Neural progenitor cell (in vitro differentiated cells): ENCODE data around the gene HDGFL2. TPM values are rescaled to one million over a fixed set of nuclear protein-coding genes. Genes with fewer than 3 reads are reported as not detected.

Experiments
- DNase-seq: peaks from one replicate; pipeline ENCODE4 v3.0.0-alpha.2; 2016; ENCODE audit warnings: low spot score
- H2AFZ ChIP-seq: fragments of 200-600 bp; sonication (generic); replicated peaks from 2 replicates; pipeline ENCODE4 v1.6.1; 2016; ENCODE audit warnings: antibody characterized with exemption
- H3F3A ChIP-seq: fragments of 200-600 bp; sonication (generic); 2 replicates; pipeline ENCODE4 v1.6.1; 2016; ENCODE audit warnings: antibody characterized with exemption, low read depth
- H3K27ac ChIP-seq: fragments of 200-600 bp; sonication (generic); 2 replicates; pipeline ENCODE4 v1.5.1; 2016; ENCODE audit warnings: mild to moderate bottlenecking
- H3K27me3 ChIP-seq: fragments of 200-600 bp; sonication (generic); 2 replicates; pipeline ENCODE4 v1.6.1; 2016; ENCODE audit warnings: mild to moderate bottlenecking, moderate library complexity
- H3K36me3 ChIP-seq: fragments of 200-600 bp; sonication (generic); 2 replicates; pipeline ENCODE4 v1.5.1; 2016
- H3K4me1 ChIP-seq: fragments of 200-600 bp; sonication (generic); 2 replicates; pipeline ENCODE4 v1.6.1; 2016; ENCODE audit warnings: mixed run types
- H3K4me2 ChIP-seq: fragments of 200-600 bp; sonication (generic); 2 replicates; pipeline ENCODE4 v1.6.1; 2016
- H3K4me3 ChIP-seq: fragments of 200-600 bp; sonication (generic); 2 replicates; pipeline ENCODE4 v1.5.1; 2016
- H3K79me2 ChIP-seq: fragments of 200-600 bp; sonication (generic); 2 replicates; pipeline ENCODE4 v1.6.1; 2016; ENCODE audit warnings: low read depth
- H3K9ac ChIP-seq: fragments of 200-600 bp; sonication (generic); 2 replicates; pipeline ENCODE4 v1.6.1; 2016
- H3K9me3 ChIP-seq: fragments of 200-600 bp; sonication (generic); 2 replicates; pipeline ENCODE4 v1.5.1; 2016; ENCODE audit warnings: low read depth
- H4K20me1 ChIP-seq: fragments of 200-600 bp; sonication (generic); 2 replicates; pipeline ENCODE4 v1.6.1; 2016; ENCODE audit warnings: low read depth
- H3K27ac Mint-ChIP-seq: 3 replicates; pipeline ENCODE4 v1.8.0; 2021; ENCODE audit warnings: mixed read lengths
- H3K27me3 Mint-ChIP-seq: 2 replicates; pipeline ENCODE4 v1.8.0; 2022; ENCODE audit warnings: low read depth, mild to moderate bottlenecking, inconsistent platforms, moderate library complexity, mixed read lengths; ENCODE audit not compliant: insufficient read depth
- H3K36me3 Mint-ChIP-seq: 3 replicates; pipeline ENCODE4 v1.8.0; 2021; ENCODE audit warnings: mixed read lengths
- H3K4me1 Mint-ChIP-seq: 3 replicates; pipeline ENCODE4 v1.8.0; 2021; ENCODE audit warnings: mixed read lengths
- H3K4me3 Mint-ChIP-seq: 3 replicates; pipeline ENCODE4 v1.8.0; 2021; ENCODE audit warnings: mild to moderate bottlenecking, moderate library complexity, mixed read lengths
- H3K9me3 Mint-ChIP-seq: 3 replicates; pipeline ENCODE4 v1.8.0; 2020; ENCODE audit warnings: mixed read lengths
- EZH2 ChIP-seq: fragments of 200-600 bp; sonication (generic); IDR thresholded peaks from 2 replicates; pipeline ENCODE4 v1.6.1; 2017; ENCODE audit warnings: antibody characterized with exemption, mild to moderate bottlenecking, moderate library complexity
- EZH2phosphoT487 ChIP-seq: fragments of 200-600 bp; sonication (generic); IDR thresholded peaks from 2 replicates; pipeline ENCODE4 v1.6.1; 2017; ENCODE audit warnings: antibody characterized with exemption
- total RNA-seq: library from RNA; depleted of rRNA; stranded (reverse); fragments of >200 nt; gene quantifications from 2 replicates; pipeline ENCODE4 v1.2.3, GENCODE V29; 2015; ENCODE audit warnings: low replicate concordance
- TF ChIP-seq, protein P1 (sequence below): fragments of 200-600 bp; sonication (generic); IDR thresholded peaks from 2 replicates; pipeline ENCODE4 v1.5.1; 2017; ENCODE audit warnings: antibody characterized with exemption, mild to moderate bottlenecking

HDGFL2 gene
- total RNA-seq, 1 donor from 2014 or later, result 36.0 TPM

DNA sequence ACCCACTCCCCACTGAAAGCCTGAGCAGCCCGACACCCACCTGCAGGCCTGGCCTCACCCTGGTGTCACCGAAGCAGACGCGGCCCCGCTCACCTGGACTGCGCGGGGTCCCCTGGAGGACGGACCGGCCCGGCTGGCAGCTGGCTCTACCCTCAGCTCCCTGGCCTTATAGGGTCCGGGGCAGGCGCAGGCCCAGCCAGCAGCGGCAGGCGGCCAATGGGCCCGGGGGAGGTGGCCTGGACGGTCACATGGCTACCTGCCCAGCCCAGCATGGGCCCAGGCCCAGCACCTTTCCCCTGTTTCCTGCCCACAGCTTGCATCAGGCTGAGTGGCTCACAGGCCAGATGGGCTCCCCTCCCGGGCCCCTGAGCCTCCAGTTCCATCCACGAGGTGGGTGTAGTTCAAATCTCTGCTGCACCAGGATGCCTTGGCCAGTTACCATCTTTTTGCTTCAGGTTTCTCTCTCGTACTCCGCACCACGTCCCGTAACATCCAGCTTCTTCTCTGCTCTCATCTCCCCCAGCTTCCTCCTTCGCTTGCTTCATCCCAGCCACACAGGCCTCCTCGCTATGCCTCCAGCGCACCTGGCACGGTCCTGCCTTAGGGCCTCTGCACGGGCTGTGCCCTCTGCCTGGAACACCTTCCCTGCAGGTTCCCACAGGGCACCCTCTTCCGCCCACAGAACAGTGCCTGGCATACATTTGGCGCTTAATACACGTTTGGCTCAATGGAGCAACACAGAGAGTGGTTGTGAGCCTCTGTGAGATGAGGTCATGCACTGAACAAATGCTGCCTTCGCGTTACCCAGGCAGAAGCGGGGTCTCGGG, 46.5 kb downstream of the HDGFL2 start, which contains the start of gene PLIN4:
Gene PLIN4, minus strand, starts transcription at position 142 of the 827 bp plus-strand sequence. CDS start 214 bp downstream, outside the sequence.
- Histone ChIP-seq H3K27me3 (peaks cover 22% of the 10 kb centered on the region), H3K9ac (no peak within 1 kb of the TSS), H4K20me1 (peaks cover 3% of the 10 kb centered on the region), H3K4me1 (peaks cover 6% of the 10 kb centered on the region), H3K36me3 (no peaks in the 10 kb centered on the region), H3F3A (no peaks in the 10 kb centered on the region), H3K9me3 (no peaks in the 10 kb centered on the region), H2AFZ (no peak within 1 kb of the TSS), H3K27ac (no peak within 1 kb of the TSS), H3K4me2 (no peak within 1 kb of the TSS), H3K79me2 (no peaks in the 10 kb centered on the region), H3K4me3 (no peak within 1 kb of the TSS)
- Mint-ChIP-seq H3K27me3 (peaks cover 18% of the 10 kb centered on the region), H3K4me3 (peak within 1 kb of the TSS; percentile 68), H3K36me3 (no peaks in the 10 kb centered on the region), H3K9me3 (peaks cover 3% of the 10 kb centered on the region), H3K4me1 (peaks cover 3% of the 10 kb centered on the region), H3K27ac (peak within 1 kb of the TSS; percentile 17)
- TF ChIP-seq EZH2, result no peak
- TF ChIP-seq, protein P1, sequence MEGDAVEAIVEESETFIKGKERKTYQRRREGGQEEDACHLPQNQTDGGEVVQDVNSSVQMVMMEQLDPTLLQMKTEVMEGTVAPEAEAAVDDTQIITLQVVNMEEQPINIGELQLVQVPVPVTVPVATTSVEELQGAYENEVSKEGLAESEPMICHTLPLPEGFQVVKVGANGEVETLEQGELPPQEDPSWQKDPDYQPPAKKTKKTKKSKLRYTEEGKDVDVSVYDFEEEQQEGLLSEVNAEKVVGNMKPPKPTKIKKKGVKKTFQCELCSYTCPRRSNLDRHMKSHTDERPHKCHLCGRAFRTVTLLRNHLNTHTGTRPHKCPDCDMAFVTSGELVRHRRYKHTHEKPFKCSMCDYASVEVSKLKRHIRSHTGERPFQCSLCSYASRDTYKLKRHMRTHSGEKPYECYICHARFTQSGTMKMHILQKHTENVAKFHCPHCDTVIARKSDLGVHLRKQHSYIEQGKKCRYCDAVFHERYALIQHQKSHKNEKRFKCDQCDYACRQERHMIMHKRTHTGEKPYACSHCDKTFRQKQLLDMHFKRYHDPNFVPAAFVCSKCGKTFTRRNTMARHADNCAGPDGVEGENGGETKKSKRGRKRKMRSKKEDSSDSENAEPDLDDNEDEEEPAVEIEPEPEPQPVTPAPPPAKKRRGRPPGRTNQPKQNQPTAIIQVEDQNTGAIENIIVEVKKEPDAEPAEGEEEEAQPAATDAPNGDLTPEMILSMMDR, result no peak
- no peak for TF ChIP-seq EZH2phosphoT487
- DNase-seq, result no peak

DNA sequence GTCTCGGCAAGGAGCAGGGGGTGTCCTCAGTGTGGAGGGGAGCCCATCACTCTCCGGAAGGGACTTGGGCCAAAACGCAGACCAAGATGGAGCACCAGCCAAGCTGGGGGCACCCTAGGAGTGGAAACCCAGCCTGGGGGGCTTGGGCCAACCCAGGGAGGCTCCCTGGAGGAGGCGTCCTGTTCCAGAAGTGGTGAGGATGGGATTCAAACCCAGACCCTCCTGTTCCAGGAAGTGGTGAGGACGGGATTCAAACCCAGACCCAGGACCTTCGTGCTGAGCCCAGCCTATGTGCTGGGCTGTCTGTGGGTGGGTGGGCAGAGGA, 47.0 kb downstream of the HDGFL2 start:
- H3K9me3 Mint-ChIP-seq, result peaks cover 3% of the 10 kb centered on the region
- no peaks in the 10 kb centered on the region for H3K36me3 Mint-ChIP-seq
- peaks cover 3% of the 10 kb centered on the region for H3K4me1 Mint-ChIP-seq

DNA sequence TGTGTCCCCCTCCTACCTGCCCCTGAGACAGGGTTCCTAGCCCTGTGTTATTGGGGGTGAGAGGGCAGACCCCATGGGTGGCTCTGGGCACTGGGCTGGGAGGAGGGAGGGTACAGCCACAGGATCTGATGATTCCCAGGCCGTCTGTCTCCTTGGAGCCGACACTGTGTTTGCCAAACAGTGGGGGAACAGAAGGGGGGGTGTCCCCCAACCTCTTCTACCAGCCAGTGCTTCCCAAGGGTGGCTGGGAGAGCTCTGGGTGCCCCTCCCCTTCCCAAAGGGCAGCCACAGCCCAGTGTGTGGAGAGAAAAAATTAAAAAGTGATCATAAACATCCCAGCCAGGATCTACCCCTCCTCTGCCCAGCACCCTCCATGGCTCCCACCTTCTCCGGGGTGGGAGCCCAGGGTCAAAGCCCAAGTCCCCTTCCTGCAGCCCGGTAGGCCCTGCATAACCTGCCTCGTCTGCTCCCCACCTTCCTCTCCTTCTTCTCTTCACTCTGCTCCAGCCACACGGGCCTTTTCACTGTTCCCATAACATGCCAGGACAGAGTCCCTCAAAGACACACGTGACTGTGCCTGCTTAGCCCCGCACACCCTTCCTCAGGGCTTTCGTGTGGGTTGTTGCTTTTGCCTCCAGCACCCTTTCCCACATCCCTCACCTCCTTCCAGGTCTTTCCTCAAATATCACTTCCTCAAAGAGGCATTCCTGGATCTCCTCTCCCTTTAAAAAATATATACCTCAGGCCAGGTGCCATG, 47.6 kb downstream of the HDGFL2 start:
- H3K4me1 ChIP-seq, result peaks cover 6% of the 10 kb centered on the region
- H3K79me2 ChIP-seq, result no peaks in the 10 kb centered on the region
- Mint-ChIP-seq H3K27me3 (peaks cover 15% of the 10 kb centered on the region), H3K4me3 (peak overlapping the region; percentile 41), H3K4me1 (peaks cover 3% of the 10 kb centered on the region), H3K27ac (no peak overlapping the region), H3K9me3 (peaks cover 3% of the 10 kb centered on the region), H3K36me3 (no peaks in the 10 kb centered on the region)
- peaks cover 17% of the 10 kb centered on the region for H3K27me3 ChIP-seq
- H3F3A ChIP-seq, result no peaks in the 10 kb centered on the region
- TF ChIP-seq, protein P1, result no peak
- H3K9me3 ChIP-seq, result no peaks in the 10 kb centered on the region
- no peaks in the 10 kb centered on the region for H3K36me3 ChIP-seq
- no peak for DNase-seq
- no peak overlapping the region for H3K27ac ChIP-seq
- no peak overlapping the region for H3K4me2 ChIP-seq
- H3K4me3 ChIP-seq, result no peak overlapping the region
- H2AFZ ChIP-seq, result no peak overlapping the region
- H3K9ac ChIP-seq, result no peak overlapping the region
- H4K20me1 ChIP-seq, result peaks cover 3% of the 10 kb centered on the region

More for the DNA sequence above, 47.0 kb downstream of the HDGFL2 start:
- Histone ChIP-seq H3K9me3 (no peaks in the 10 kb centered on the region), H3K4me3 (no peak overlapping the region), H3K36me3 (no peaks in the 10 kb centered on the region), H3K4me1 (peaks cover 6% of the 10 kb centered on the region), H3K79me2 (no peaks in the 10 kb centered on the region), H3F3A (no peaks in the 10 kb centered on the region), H2AFZ (no peak overlapping the region), H4K20me1 (peaks cover 3% of the 10 kb centered on the region), H3K9ac (no peak overlapping the region), H3K27ac (no peak overlapping the region), H3K27me3 (peaks cover 22% of the 10 kb centered on the region), H3K4me2 (no peak overlapping the region)
- TF ChIP-seq EZH2 (no peak), EZH2phosphoT487 (no peak)
- TF ChIP-seq, protein P1, result no peak
- Mint-ChIP-seq H3K27me3 (peaks cover 18% of the 10 kb centered on the region), H3K27ac (no peak overlapping the region), H3K4me3 (no peak overlapping the region)
- DNase-seq, result no peak
